HG02938 (cell line): ENCODE data around the gene UBC.
"Not testable (repeated sequence)": the region's sequence is repeated elsewhere in the genome, so short reads cannot be mapped to it uniquely, and the experiment has no call there.

Source experiments
- ATAC-seq: cut with Tn5 transposase; IDR thresholded peaks from one replicate; pipeline ENCODE4 v1.9.1; 2021; ENCODE audit warnings: mild to moderate bottlenecking, moderate library complexity; ENCODE audit not compliant: unreplicated experiment

Gene UBC

DNA sequence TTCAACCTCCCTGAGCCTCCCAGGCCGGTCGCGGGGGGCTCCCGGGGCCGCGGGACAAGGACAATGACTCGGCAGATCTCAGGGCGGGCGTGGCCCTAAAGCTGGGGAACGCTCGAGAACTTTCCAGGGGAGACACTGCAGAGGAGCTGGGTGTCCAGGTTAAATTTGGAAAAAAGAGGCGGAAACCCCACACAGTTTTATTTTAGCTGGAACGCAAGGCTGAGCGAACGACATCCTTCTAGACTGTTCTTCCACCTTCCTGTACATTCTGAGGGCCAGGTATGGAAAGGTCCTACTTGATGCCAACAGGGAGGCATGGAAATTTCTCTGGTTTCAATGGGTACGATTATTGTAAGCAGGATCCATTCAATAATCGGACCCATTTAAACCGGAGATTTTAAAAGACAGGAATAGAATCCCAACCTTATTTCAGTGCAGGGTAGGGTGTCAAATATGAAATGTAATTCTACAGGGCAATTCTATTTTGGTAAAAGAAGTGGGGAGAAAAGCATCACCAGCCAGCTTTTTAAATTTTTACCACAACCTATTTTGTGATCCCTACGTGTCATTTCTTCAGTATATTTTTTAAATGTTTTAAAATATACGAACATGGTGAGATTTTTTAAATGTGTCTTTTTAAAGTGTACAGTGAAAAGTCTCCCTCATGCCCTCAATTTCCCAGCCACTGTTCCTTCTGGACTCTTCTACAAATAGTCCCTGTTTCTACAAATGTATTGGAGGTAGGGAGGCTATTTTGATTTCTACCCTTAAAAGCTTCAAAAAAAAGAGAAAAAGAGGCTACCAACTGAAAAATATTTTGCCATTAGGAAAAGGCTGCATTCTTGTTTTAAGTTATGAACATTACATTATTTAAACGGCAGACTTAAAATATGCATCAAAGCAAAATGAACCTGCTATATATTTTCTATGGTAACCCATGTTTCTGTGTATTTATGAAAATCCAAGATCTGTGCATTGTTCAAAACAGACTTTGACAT, 1.1 kb upstream of the UBC start:
- no peak for ATAC-seq

DNA sequence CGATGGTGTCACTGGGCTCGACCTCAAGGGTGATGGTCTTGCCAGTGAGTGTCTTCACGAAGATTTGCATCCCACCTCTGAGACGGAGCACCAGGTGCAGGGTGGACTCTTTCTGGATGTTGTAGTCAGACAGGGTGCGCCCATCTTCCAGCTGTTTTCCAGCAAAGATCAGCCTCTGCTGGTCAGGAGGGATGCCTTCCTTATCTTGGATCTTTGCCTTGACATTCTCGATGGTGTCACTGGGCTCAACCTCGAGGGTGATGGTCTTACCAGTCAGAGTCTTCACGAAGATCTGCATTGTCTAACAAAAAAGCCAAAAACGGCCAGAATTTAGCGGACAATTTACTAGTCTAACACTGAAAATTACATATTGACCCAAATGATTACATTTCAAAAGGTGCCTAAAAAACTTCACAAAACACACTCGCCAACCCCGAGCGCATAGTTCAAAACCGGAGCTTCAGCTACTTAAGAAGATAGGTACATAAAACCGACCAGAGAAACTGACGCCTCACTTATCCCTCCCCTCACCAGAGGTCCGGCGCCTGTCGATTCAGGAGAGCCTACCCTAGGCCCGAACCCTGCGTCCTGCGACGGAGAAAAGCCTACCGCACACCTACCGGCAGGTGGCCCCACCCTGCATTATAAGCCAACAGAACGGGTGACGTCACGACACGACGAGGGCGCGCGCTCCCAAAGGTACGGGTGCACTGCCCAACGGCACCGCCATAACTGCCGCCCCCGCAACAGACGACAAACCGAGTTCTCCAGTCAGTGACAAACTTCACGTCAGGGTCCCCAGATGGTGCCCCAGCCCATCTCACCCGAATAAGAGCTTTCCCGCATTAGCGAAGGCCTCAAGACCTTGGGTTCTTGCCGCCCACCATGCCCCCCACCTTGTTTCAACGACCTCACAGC, 717 bp downstream of the UBC start:
- ATAC-seq, result peak; percentile 16

DNA sequence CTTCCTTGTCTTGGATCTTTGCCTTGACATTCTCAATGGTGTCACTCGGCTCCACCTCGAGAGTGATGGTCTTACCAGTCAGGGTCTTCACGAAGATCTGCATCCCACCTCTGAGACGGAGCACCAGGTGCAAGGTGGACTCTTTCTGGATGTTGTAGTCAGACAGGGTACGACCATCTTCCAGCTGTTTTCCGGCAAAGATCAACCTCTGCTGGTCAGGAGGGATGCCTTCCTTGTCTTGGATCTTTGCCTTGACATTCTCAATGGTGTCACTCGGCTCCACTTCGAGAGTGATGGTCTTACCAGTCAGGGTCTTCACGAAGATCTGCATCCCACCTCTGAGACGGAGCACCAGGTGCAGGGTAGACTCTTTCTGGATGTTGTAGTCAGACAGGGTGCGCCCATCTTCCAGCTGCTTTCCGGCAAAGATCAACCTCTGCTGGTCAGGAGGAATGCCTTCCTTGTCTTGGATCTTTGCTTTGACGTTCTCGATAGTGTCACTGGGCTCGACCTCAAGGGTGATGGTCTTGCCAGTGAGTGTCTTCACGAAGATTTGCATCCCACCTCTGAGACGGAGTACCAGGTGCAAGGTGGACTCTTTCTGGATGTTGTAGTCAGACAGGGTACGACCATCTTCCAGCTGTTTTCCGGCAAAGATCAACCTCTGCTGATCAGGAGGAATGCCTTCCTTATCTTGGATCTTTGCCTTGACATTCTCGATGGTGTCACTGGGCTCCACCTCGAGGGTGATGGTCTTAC, 1.7 kb downstream of the UBC start:
- ATAC-seq, result not testable (repeated sequence)

DNA sequence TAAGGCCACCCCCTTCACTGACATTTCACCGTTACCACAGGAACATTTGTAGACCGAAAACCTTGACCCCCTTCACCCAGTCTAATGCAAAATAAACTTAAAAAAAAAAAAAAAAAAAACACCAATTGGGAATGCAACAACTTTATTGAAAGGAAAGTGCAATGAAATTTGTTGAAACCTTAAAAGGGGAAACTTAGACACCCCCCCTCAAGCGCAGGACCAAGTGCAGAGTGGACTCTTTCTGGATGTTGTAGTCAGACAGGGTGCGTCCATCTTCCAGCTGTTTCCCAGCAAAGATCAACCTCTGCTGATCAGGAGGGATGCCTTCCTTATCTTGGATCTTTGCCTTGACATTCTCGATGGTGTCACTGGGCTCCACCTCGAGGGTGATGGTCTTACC, 2.9 kb downstream of the UBC start:
- ATAC-seq, result not testable (repeated sequence)

DNA sequence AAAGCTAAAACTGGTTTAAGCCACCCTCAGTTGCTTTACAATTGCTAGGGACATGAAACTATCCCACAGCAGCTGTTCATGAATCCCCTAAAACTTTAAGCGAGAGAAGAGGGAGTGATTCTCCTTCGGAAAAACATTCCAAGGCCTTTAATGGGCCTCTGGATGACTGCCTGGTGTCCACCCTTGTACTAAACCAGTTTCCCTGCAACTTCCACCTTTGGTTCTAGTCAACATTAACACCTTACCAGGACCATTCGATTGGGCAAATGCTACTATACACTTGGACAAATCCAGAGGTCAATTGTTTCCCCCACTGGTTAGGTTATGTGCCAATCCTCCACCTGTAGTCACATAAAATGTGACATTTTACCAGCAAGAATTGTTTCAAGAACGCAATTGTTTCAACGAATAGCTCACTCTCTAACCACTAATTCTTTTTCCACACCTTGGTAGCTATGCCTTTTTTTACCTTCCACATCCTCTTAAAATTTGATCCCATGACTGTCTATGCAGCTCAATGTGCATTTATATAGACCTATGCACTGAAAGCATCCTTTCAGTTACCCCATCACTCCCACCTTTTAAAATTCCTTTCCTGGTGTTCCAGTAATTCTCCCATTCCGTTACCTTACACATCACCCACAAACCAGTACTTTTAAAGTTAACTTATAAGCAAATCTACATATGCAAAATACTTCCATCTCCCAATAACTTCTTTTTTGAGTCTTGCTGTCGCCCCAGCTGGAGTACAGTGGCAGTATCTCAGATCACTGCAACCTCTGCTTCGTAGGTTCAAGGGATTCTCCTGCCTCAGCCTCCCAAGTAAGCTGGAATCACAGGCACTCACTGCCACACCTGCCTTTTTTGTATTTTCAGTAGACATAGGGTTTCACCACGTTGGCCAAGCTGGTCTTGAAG, 3.6 kb downstream of the UBC start:
- ATAC-seq, result no peak

DNA sequence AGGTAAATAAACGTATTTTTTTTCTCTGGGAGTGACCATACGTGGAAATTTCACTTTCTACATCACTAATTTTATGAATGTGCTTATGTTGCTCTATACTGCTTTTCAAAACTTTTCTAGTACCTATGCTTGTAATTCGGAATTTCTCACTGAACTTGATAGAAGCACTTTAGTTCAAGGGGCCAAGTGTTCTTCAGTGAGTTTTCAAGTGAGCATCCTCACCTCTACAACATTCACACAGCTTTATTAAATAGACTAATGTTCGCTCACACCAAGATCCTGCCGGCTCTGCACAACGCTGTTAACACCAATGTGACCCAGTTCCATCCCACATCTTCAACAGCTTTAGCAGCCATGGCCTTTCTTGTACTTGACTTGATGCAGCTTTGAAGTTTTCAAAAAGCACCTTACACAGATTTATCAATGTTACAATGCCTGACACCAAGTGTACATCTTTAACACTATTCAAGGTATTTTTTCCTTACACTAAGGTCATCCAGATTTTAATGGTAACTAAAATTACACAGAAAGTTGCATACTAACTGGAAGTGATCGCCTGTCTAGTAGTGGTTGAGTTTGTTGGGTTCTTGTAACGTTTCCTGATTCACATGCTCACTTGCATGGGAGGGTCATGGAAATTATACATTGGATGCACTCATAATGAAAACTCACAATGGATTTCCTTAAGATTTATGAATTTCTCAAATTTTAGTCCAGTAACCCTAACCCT, 4.5 kb downstream of the UBC start:
- no peak for ATAC-seq

DNA sequence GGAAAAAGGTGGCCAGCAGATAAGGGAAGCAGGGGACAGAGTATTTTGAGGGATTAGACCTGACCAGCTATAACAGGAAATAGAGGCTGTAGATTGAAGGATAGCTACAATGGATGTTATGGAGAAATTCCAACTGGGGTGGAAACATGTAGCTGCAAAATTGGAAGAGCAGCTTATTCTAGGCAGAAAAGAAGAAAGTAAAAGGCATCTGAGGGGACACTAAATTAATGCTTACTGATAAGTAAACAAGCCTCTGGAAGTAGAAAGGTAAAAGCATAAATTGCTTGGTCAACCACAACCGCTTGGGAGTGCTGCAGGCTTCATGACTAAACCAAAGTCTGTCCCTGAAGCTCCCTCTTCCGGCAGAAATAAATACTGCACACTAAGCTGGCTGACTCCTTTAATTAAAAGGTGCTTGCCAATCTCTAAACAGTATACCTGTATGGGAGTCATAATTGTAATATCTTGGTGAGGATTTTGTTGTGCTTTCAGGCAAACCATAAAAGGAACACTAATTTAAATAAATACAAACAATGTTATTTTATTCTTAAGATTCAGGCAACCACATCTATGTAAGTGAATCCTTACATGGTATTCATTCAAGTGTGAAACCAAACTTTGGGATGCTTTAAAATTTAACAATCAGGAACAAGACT, 7.7 kb downstream of the UBC start:
- ATAC-seq, result no peak

DNA sequence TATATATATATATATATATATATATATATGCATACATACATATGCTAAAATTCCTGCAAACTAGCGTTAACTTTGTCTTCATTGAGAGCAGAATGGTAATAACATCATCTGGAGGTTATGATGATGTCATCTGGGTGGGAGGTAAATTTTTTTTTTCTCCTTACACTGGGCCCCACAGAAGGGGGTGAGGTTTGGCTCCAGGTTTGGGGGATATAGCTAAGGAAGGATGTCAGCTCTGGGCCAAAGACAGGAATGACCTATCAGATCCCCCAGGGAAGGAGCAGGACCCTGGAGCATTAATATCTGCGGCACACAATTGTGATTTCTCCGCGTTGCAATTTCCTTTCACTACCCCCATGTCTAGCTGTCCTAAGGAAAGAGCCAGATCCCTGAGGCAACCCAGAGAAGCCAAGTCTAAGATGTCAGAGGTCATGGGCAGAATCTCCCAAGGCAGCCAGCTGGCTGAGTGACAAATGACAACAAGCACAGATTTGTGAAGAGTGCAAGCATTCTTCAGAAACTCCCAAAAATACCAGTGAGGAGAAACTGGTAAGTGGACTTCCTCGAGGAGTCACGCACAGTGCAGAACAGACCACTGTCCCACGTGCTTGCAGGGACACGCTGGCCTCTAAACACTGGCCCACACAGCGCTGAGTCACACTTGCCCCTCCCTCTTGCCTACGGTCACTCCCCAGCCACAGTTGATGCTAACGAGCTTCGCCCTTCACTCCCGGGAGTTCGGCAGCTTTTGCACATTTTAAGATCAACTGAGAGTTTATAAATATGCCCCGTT, 9.9 kb downstream of the UBC start:
- no peak for ATAC-seq

DNA sequence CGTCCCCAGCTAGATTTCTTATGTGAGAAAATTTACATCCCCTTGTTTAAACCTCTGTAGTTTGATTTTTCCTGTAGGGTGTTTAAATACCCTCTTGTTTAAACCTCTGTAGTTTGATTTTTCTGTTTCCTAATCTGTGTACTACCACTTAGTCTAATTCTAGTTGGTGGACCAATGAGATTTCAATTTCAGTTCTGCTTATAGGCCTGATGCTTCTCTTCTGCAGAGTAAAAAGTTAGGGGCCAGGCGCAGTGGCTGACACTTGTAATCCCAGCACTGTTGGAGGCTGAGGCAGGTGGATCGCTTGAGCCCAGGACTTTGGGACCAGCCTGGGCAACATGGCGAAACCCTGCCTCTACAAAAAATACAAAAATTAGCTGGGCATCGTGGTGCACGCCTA, 11.5 kb downstream of the UBC start:
- no peak for ATAC-seq

DNA sequence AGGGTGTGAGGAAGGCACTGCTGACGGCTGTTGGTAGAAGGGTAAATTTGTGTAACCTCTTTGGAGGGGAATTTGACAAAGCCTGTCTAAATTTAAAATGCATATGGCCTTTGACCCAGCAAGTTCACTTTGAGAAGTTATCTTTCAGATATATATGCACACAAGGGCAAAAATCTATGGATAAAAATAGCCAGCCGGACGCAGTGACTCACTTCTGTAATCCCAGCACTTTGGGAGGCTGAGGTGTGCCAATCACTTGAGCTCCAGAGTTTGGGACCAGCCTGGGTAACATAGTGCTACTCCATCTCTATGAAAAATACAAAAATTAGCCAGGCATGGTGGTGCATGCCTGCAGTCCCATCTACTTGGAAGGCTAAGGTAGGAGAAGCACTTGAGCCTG, 13.4 kb downstream of the UBC start:
- no peak for ATAC-seq

DNA sequence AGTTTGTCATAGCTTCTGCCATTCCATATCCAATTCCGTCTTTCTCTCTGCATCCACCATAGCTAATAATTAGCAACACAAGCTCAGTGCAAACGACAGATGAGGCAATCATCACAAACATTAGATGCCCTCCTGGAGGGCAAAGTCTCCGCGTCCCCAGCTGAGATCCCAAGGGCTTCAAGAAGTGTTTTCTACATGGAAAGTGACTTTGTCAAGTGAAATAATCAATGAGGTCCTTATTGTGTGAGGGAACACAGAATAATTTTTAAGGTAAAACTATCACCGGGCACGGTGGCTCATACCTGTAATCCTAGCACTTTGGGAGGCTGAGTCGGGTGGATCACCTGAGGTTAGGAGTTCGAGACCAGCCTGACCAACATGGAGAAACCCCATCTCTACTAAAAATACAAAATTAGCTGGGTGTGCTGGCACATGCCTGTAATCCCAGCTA, 14.1 kb downstream of the UBC start:
- ATAC-seq, result not testable (repeated sequence)

DNA sequence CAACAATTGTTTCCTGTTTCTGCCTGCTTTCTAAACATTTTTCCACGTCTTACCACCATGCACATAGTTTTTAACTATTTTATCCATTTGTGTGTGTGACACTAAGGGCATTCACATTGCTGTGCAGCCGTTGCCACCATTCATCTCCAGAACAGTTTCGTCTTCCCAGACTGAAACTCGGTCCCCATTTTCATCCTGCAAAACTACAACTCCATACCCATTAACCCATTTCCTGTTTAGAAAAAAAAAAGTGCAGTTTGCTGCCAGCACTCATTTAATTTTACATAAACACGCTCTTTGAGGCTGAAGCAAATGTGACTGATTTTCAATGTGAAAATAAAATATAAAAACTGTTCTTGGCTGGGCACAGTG, 15.5 kb downstream of the UBC start:
- no peak for ATAC-seq

DNA sequence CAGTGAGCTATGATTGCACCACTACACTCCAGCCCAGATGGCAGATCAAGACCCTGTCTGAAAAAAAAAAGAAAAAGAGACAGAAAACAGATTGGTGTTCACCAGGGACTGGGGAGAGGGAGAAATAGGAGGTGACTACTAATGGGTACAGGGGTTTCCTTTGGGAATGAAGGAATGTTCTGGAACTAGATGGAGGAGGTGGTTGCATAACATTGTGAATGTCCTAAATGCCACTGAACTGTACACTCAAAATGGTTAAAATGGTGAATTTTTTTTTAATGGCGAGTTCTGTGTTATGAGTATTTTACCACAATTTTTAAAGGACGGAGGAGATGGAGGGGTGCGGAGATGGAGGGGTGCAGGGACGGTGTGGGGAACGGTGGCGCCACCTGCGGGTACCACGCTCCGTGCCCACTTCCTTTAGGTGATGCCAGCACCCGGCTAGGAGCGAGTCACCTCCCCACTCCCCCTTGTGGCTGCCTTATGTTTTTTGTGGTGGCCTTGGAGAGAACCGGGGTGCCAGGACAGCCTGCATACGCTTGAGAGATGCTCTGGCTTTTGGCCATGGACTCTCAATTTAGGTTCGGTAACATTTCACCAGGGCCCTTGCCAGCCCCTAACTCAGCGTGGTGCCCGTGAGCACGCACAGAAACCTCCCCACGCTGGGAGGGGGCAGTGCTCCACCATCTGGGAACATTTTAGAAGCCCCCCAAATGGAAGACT, 16.1 kb downstream of the UBC start:
- no peak for ATAC-seq

DNA sequence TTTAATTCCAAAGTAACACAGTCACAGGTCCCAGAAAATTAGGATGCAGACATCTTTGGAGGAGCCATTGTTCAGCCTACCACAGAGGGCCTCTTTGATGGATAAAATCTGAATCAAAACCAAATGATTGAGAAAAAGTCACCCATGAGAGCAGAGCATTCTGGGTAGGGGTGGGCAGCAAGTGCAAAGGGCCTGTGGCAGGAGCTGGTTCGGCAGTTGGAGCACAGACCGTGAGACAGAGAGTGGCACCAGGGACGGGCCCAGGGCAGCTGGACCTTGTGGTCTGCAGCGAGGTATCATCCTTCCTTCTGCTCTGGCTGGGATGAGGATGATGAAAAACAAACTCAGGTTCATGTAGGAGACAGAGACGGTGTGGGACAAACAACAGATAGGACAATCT, 18.0 kb downstream of the UBC start:
- ATAC-seq, result no peak

DNA sequence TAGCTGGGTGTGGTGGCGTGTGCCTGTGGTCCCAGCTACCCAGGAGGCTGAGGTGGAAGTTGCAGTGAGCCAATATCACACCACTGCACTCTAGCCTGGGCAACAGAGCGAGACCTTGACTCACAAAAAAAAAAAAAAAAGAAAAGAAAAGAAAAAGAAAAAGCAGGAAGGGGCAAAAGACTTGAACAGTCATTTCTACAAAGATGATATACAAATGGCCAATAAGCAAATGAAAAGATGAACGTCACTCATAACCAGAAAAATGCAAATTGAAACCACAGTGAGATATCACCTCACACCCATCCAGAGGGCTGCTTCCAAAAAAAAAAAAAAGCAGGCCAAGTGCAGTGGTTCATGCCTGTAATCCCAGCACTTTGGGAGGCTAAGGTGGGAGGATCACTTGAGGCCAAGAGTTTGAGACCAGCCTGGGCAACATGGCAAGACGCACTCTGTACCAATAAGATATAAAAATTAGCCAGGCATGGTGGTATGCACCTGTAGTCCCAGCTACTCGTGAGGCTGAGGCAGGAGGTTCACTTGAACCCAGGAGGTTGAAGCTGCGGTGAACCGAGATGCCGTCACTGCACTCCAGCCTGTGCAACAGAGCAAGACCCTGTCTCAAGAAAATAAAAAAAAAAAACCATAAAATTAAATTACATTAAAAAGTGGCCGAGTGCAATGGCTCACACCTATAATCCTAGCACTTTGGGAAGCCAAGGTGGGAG, 20.5 kb downstream of the UBC start:
- peak; percentile 51 for ATAC-seq

DNA sequence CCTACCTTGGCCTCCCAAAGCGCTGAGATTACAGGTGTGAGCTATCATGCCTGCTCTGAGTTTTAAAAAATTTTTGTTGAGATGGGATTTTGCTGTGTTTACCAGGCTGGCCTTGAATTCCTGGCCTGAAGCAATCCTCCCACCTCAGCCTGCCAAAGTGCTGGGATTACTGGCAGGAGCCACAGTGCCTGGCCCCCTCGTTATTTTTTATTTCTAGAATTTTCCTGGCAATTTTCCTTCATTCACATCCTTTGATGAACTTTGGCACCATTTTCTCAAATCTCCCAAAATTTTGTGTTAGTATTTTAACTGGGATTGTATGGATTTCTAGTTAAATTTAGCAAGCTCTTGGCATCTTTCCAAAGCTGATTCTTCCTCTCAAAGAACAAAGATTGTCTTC, 26.2 kb downstream of the UBC start:
- no peak for ATAC-seq

DNA sequence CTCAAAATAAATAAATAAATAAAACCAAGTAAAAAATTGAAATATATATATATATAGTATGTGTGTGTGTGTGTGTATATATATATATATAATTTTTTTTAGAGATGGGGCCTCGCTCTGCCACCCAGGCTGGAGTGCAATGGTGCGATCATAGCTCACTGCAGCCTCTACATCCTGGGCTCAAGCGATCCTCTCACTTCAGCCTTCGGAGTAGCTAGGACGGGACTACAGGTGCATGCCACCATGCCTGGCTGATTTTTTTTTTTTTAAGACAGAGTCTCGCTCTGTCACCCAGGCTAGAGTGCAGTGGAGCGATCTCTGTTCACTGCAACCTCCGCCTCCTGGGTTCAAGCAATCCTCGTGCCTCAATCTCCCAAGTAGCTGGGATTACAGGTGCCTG, 26.7 kb downstream of the UBC start:
- ATAC-seq, result not testable (repeated sequence)
